ENCODE measurements around the gene NEU3.

- TF ChIP-seq EZH2 (IDR thresholded peaks at IDR 0.05) = no peak
- TF ChIP-seq POLR2AphosphoS5 (IDR thresholded peaks at IDR 0.05; ENCODE audit: borderline replicate concordance, low read depth, low read length) = no peak
Observed at GRCh38 chr11:75011872-75012271, 23.1 kb downstream of the NEU3 start.
